HEK293 (cell line): ENCODE measurements around the gene TPGS1.

Experiments used
- ATF2 ChIP-seq: fragments of 450-650 bp; formaldehyde crosslinking; IDR thresholded peaks from 2 replicates; pipeline ENCODE4 v1.5.1; 2016; ENCODE audit warnings: missing biosample characterization, missing genetic modification characterization, low read depth
- CTCF ChIP-seq: fragments of 450-650 bp; formaldehyde crosslinking; IDR thresholded peaks from 2 replicates; pipeline ENCODE4 v1.5.1; 2016; ENCODE audit warnings: missing biosample characterization, missing genetic modification characterization
- ZNF449 ChIP-seq: fragments of 450-650 bp; formaldehyde crosslinking; IDR thresholded peaks from 2 replicates; pipeline ENCODE4 v1.5.1; 2017; ENCODE audit warnings: missing biosample characterization, mild to moderate bottlenecking, missing genetic modification characterization, moderate library complexity

- TF ChIP-seq CTCF (tag by site-specific recombination) (no peak), ATF2 (tag by site-specific recombination) (no peak), ZNF449 (no peak)
Observed at GRCh38 chr19:525029-525428, 17.7 kb downstream of the TPGS1 start.
